GM21447 (cell line): ENCODE results near the gene SHISAL1.

Experiments
- ATAC-seq: cut with Tn5 transposase; IDR thresholded peaks from one replicate; pipeline ENCODE4 v1.9.1; 2021; ENCODE audit not compliant: unreplicated experiment

Gene SHISAL1

DNA sequence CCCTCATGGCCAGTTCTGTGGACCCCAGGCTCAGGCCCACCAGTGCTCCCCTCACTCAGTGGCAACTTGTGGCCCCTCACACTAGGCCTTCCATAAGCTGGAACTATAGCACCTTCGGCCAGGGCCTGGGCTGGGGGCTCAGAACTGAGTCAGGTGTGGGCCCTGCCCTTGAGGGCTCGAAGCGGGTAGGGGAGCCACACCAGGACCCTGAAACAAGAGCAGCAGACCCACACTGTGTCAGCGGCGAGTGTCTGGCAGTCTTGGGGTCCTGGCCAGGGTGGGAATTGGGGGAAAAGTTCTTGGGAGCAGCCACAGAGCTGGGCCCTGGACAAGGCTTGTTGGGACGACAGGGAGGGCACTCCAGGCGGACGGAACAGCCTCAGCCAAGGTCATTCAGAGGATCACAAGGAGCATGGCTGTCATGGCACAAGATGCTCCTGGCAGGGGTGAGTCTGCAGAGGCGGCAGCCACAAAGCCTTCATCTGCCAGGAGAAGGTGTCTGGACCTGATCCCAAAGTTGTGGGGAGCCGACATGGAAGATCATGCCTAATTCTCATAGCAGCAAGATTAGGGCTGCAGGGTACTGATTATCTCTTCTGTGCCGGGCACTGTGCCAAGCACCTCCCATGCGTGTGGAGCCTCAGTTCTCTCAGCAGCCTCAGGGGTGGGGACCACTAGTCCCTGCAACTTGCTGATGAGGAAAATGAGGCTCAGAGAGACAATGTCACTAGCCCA, 50.7 kb downstream of the SHISAL1 start:
- no peak for ATAC-seq

GRCh38 chr22:44261164-44261860, 51.4 kb downstream of the SHISAL1 start:
- no peak for ATAC-seq

DNA sequence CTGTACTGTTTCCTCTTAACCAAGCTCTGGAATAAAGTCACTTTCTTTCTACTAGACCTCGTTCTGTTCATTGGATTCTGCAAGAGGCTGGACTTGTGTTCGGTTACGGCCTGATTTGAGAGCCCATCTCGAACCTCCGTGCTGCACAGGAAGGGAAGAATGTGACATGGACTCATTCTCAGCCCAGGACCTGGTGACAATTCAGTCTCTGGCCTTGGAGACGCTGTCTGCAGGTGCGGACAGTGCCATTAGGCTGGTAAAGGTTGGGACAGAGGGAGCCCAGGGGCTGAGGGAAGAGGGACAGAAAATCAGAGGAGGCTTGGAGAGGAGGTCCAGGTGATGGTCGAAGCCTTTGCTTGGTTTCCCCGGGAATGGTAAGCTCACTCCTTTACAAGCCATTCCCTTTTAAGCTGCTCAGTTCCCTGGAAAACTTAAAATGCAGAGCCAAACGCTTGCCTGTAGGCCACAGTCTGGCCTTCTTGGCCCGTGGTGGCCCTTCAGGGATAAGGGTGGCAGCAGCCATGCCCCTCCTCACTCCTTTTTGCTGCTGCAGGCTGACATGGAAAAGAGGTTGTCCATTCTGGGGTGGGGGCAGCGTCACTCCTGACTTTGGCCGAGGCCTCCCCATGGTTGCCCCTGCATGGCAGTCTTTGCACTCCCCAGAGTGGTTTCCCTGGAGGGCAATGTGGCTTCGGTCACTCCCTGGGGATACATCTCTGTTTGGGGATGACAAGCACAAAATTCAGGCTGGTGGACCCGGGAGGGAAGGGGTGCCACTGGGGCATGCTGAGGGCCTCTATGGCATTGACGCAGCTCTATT, 52.3 kb downstream of the SHISAL1 start:
- ATAC-seq, result no peak

- no peak for ATAC-seq
Observed at GRCh38 chr22:44259366-44260215, 53.2 kb downstream of the SHISAL1 start.

DNA sequence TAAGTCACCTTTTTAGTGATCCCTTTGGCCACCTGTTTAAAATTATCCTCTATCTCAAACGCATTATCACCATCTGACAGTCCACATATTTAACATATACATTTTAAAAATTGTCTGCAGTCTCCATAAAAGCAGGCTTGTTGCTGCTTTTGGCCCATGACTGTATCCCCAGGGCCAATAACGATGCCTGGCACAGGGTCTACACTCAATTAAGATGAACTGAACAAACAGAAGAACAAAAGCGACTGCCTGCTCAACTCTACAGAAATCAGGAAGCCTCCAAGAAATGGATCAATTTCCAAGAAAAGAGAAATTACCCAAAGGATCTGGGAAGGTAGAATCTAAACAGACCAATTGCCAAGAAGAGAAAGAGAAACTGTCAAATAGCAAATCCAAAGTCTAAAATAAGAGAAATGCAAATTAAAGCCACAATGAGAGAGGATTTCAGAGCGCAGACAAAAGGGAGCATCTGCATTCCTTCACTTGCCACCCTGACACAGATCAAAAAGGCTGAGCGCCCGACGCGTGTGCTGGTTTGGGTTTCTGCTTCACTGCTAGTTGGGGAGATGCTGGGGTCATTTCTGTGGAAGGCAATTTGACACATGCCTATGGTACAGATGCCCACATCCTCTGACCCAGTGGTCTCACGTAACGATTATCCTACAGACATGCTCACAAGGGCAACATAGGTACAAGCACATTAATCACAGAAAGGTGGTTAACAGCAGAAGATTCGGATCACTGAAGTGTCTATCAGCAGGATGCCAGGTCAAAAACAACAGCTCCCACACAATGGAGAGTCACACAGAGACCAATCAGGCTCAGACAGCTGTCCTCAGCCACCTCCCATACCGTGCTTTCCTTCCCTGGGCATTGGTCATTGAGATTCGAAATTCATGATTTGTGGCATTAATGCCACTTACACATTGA, 55.9 kb downstream of the SHISAL1 start:
- ATAC-seq, result no peak

DNA sequence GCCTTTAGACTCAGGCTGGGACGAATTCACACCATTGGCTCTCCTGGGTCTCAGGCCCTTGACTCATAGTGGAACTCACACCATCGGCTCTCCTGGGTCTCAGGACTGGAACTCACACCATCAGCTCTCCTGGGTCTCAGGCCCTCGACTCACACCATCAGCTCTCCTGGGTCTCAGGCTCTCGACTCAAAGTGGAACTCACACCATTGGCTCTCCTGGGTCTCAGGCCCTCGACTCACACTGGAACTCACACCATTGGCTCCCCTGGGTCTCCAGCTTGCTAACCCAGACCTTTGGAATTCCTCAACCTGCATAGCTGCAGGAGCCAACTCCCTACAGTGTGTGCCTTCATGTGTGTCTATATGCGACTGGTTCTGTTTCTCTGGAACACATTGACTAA, 56.7 kb downstream of the SHISAL1 start:
- no peak for ATAC-seq

DNA sequence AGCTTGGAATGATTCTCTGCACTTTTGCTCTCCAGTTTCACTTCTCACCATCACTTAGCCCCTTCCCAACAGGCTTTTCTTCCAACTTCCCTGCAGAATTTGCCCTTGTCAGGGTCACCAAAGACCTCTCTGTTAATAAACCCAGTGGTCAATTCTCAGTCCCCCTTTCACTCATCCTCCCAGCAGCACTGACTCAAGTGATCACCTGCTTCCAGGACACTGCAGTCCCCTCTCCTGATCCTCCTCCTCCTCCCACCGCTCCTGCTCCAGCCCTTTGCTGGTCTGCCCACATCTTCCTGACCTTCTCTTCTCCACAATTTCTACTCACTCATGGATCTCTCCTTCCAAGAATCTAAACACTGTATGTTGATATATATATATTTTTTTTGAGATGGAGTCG, 57.9 kb downstream of the SHISAL1 start:
- ATAC-seq, result no peak

DNA sequence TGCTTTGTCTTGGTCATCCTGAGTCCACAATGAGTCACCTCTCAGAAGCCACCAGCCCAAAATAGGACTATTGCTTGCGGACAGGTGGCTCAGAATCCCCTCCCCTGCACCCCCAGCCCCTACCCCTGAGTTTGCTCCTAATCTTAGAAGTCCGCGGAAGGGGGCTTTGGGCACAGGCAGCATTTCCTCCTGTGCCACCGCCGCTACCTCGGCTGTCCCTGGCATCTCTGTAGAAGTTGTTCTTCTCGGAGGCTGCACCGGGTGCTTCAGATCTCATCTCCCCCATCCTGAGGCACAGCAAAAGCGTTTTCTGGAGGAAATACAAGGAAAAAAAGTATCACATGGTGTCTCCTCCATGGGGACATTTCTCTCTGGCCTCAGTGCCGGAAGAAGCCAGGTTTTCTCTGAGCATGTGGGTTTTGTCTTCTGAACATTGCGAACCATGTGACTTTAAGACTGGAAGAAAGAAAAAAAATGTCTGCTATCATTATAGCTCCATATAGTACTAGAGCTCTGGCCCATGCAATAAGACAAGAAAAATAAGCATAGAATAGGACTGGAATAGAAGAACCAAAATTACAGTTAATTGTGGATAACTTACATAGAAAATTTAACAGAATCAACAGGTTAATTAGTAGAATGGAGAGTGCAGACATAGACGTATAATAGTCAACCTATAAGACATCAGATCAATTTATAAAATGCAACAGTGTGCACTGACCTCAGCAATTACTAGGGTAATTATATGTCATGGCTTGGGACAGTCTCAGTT, 63.2 kb downstream of the SHISAL1 start:
- ATAC-seq, result no peak

DNA sequence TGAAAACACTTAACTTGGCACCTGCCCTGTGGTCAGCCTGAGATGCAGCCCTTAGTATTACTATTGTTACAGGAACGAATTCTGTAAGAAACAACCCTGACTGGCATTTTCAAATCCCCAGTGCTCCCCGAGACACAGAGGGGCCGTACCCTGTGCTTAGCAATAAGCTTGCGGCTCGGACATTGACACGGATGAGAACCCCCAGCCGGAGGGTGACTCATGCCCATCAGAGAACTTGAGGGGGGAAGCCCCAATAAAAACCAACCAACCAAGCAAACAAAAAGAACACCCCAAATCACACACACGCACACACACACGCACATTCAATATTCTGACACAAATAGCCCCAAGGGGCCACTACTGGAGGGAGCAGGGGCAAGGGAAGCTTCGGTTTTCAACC, 63.8 kb downstream of the SHISAL1 start:
- no peak for ATAC-seq

DNA sequence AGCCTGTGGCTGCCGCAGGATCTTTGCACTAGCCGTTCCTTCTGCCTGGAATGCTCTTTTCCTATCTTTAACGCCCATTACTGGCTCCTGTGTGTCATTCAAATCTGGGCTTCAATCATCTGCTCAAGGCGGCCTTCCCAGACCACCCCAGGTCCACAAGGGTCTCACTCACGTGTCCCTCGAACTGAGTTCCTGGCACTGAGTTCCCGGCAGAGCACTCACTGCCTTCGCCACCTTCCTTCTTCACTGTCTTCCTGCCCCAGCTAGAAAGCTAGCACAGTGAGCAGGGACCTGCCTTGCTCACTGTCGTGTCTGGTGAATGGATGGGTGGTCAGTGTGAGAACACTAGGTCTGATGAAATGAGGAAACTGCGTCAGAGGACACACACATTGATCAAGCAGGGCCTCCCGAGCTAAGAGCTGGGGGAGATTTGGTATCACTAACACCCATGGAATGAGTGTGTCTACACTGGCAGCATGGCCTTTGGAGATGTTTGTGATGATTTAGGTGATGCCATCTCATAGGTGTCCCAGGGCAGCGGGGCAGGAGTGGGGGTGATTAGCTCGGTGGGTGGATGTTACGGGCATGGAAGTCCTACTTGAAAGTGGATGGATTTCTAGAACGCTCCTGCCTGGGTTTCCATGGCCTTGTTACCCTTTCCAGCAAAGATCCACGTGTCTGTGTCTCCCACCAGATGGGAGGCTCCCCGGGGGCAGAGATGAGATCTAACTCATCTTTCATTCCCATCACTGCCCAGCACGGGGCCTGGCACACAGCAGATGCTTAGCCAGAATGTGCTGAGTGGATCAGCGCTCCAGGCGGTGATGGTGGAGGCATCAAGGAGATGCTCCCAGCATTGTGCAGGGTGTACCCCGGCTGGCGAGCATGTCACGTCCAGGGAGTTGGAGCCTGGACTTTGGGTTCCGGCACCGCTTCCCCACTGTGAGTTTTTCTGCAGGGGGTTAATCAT, 64.5 kb downstream of the SHISAL1 start:
- ATAC-seq, result no peak

DNA sequence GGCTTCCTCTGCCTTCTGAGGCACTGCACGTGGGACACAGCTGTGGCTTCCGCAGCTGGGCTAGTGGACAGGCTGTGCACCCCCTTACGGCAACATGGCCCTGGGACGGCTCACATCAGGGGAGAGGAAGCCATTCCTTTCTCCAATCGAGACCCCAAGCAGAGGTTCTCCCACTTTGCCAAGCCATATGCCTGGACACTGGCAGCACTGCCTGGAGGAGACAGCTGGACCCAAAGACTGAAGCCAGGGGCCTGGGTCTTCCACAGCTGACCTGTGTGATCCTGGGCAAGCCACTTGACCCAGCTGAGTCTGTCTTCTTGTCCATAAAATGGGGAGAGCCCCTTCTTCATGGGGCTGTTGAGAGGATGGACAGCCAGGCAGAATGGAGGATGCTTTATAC, 65.4 kb downstream of the SHISAL1 start:
- no peak for ATAC-seq

- no peak for ATAC-seq
Observed at GRCh38 chr22:44246615-44247326, 66.0 kb downstream of the SHISAL1 start.

DNA sequence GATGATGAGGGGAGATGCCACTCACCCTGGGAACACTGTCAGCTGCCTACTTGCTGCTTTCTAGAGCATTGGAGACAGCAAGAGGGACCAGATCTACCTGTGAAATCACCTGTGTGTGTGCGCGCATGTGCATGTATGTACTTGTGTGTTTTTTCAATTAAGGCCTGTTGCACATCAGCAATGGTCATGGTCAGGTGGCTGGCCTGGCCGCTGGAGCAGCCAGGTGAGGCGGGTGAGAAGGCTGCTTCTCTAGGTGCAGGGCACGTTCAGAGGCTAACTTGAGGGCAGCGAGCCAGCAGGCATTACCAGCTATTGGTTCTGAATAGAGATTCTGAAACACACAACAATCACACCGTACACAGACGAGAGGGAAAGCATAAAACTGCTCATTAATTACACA, 66.9 kb downstream of the SHISAL1 start:
- no peak for ATAC-seq

DNA sequence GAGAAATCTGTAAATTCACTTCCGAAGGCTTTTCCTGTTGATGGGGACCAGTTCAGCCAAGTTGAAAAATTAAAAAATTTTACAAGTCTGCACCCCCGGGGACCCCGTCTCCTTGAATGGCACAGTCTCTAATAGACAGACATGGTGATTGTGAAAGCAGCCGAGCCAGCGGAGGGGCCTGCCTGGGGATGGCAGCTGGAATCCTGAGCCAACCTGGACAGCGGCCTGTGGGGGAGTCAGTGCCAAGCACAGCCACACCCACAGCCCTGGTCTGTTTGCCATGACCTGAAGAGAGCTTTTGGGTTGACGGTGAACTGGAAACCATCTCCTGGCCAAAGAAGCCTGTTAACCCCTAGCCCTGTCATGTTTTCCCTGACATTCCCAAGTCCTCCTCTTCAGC, 67.3 kb downstream of the SHISAL1 start:
- ATAC-seq, result no peak

DNA sequence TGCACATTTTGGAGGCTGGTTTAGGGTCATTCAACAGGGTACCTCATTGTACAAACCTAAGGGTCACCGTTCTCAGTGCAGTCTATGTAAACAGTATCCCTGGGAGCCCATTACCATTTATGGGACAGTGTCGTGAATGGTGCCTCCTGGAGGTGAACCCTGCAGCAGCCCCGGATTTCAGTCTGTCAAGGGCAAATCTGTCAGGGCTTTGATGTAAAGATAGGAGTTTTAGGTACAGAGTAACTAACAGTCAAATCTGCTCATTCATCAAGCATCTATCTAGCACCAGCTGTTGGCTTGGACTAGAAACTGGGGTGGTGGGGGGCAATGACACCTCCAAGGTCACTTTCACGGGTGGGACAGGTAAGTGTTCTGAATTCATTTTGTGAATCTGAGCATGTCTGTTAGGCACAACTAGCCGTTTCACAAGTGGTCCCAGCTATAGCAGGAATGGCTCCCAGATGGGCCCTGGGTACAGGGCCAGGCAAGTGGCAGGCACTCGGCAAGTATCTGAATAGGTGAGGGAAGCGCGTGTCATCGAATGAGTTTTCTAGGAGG, 68.4 kb downstream of the SHISAL1 start:
- ATAC-seq, result no peak

GRCh38 chr22:44243761-44244160, 69.0 kb downstream of the SHISAL1 start:
- ATAC-seq, result no peak
